GM20000 (cell line): Measurements from ENCODE around the gene MCAT.
"Not testable (repeated sequence)": the region's sequence is repeated elsewhere in the genome, so short reads cannot be mapped to it uniquely, and the experiment has no call there.

ENCODE experiments used
- DNase-seq: peaks from one replicate; pipeline ENCODE4 v3.0.0; 2012; ENCODE audit warnings: low spot score
- TF ChIP-seq, protein P1 (sequence below): IDR thresholded peaks from 2 replicates; pipeline ENCODE4 v1.5.1; 2012; ENCODE audit warnings: mild to moderate bottlenecking, control low read depth; ENCODE audit errors: extremely low read depth, missing control alignments

Gene MCAT

DNA sequence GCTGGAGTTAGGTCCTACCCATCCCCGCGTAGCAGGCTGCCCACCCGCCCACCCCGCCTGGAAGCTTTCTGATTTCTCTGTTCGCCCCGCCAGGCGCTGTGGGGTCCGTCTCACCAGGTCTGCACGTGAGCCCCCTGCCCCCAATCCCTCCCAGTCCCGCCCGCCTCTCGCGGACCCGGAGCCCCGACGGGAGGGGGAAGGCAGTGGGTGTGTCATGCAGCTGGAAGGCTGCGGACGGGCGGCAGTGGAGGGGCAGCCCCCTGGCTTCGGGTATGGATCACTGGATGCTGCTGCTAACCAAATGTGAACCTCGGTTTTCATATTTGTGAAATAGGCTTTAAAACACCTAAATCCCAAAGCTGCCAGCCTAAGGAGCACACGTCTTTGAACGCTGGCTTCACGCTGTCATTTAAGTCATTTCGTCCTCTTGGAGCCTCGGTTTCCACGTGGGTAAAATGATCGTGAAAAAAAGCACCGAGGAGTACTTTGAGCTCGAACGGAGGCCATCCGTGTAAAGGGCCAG lies 33.2 kb downstream of the MCAT start:
- TF ChIP-seq, protein P1, sequence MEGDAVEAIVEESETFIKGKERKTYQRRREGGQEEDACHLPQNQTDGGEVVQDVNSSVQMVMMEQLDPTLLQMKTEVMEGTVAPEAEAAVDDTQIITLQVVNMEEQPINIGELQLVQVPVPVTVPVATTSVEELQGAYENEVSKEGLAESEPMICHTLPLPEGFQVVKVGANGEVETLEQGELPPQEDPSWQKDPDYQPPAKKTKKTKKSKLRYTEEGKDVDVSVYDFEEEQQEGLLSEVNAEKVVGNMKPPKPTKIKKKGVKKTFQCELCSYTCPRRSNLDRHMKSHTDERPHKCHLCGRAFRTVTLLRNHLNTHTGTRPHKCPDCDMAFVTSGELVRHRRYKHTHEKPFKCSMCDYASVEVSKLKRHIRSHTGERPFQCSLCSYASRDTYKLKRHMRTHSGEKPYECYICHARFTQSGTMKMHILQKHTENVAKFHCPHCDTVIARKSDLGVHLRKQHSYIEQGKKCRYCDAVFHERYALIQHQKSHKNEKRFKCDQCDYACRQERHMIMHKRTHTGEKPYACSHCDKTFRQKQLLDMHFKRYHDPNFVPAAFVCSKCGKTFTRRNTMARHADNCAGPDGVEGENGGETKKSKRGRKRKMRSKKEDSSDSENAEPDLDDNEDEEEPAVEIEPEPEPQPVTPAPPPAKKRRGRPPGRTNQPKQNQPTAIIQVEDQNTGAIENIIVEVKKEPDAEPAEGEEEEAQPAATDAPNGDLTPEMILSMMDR, result no peak
- no peak for DNase-seq

DNA sequence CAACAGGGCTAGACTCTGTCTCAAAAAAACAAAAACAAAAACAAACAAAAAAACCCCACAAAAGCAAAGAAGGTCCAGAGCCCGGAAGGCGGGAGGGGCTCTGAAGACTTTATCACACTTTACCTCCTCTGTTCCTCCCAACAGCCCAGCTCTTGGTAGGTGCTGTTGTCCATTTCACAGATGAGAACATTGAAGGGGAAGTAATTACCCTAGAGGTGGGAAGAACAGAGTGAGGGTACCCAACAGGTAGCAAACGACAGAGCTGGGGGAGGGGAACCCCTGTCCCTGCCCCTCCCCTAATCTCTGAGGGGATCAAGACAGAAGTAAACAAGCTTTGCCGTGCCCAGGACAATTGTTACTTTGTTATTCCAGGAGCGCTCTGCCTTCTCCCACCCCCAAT lies 33.7 kb downstream of the MCAT start:
- no peak for DNase-seq
- TF ChIP-seq, protein P1, result no peak

DNA sequence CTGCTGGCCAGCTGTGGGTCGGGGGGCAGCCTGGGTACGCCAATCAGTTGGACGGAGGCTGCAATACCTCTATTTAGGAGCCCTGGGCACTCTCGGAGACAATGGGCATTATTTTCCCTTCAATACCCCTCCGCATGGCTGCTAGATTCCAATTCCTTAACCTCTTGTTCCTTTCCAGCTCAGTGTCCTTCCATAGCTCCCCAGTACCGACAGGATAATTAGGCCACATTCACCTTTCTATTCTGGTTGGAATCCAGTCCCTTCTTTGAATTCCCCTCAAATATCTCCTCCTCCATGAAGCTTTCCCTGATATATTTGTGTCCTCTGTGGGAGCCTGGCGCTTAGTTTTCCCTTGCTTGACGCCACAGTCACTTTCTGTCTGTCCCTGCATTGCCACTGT lies 36.9 kb downstream of the MCAT start:
- TF ChIP-seq, protein P1, result no peak
- no peak for DNase-seq

DNA sequence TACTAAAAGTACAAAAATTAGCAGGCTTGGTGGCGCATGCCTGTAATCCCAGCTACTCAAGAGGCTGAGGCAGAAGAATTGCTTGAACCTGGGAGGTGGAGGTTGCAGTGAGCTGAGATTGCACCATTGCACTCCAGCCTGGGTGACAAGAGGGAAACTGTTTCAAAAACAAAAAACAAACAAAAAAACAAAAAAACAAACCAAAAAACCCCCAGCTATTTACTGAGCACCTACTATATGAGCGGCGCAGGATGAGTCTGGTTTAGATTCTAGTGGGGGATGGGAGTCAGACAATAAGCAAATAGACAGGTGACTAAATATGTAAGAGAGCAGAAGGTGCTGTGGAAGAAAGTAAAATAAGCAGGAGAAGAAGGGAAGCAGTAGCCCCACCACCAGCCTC lies 38.2 kb downstream of the MCAT start:
- not testable (repeated sequence) for DNase-seq

DNA sequence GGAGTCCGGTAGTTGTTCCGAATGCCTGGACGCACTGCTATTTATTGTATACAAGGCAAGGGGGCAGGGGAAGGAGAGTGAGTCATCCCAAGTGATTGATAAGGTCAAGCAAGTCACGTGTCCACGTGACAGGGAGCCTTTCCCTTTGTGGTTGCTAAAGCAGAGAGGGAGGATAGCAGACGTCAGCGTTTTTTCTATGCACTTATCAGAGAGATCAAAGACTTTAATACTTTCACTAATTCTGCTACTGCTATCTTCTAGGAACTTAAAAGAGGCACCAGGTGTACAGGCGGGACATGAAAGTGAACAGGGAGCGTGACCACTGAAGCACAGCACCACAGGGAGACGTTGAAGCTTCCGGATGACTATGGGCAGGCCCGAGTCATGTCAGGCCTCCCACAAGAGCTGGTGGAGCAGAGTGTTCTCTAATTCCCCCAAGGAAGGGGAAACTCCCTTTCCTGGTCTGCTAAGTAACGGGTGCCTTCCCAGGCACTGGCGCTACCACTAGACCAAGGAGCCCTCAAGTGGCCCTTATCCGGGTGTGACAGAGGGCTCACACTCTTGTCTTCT lies 39.1 kb downstream of the MCAT start:
- DNase-seq, result not testable (repeated sequence)

DNA sequence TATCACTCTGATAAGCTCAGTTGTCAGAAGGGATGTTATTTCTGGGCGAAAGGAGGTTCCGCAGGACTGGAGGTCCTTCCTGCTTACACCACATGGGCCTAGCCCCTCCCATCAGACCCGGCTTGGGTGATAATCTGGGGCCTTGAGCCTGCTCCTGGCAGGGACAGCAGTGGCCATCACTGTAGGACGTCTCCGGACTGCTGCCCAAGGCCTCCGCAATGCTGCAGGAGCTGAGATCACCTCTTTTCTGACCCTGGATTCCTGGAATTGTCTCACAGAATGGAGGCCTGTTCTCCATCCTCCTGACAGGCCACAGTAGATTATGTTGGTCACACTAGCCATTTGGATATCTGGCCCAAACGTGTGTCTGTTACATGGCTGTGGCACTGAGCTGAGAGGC lies 41.9 kb downstream of the MCAT start:
- TF ChIP-seq, protein P1, result no peak
- DNase-seq, result no peak

DNA sequence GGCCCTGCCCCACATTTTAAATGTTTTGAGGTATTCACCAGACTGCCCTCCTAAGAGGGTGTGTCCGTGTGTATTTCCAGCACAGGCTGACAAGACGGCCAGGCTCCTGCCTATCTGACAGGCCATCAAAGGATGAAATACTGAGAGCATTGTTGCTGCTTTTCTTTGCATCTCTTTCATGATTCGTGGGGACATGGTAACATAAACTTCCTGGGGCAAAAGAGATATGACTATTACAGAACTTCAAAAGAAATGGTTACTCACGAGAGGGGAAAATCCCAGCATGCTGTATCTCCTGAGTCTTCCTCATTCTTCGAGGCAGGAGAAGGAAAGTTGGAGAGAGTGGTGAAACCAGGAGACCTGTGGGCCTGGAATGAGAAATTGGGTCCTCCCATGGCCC lies 43.0 kb downstream of the MCAT start:
- TF ChIP-seq, protein P1, result no peak
- no peak for DNase-seq

DNA sequence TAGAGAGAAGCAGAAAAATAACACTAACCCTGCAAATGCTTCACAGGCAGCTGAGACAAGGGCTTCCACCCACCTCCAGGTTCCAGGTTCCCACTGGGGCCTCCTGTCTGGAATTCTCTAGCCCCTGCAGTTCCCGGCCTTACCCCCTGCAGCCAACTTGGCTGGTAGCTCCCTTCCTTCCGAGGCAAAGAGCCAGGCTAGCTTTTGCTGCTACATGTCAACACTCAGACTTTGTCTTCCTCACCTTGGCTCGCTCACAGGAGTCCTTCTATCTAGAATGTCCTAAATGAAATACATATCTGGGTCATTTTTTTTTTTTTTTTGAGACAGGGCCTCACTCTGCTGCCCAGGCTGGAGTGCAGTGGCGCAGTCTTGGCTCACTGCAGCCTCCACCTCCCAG lies 44.1 kb downstream of the MCAT start:
- DNase-seq, result no peak
- TF ChIP-seq, protein P1, result no peak
